ENCODE measurements around the gene PPP1R9B. TPM values are rescaled to one million over a fixed set of nuclear protein-coding genes. Genes with fewer than 3 reads are reported as not detected.

PPP1R9B gene, protein sequence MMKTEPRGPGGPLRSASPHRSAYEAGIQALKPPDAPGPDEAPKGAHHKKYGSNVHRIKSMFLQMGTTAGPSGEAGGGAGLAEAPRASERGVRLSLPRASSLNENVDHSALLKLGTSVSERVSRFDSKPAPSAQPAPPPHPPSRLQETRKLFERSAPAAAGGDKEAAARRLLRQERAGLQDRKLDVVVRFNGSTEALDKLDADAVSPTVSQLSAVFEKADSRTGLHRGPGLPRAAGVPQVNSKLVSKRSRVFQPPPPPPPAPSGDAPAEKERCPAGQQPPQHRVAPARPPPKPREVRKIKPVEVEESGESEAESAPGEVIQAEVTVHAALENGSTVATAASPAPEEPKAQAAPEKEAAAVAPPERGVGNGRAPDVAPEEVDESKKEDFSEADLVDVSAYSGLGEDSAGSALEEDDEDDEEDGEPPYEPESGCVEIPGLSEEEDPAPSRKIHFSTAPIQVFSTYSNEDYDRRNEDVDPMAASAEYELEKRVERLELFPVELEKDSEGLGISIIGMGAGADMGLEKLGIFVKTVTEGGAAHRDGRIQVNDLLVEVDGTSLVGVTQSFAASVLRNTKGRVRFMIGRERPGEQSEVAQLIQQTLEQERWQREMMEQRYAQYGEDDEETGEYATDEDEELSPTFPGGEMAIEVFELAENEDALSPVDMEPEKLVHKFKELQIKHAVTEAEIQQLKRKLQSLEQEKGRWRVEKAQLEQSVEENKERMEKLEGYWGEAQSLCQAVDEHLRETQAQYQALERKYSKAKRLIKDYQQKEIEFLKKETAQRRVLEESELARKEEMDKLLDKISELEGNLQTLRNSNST
- 13.1 and 14.1 TPM in 2 replicates for total RNA-seq (2021; fragmentation: NEBNext Ultra II Directional; extraction: Animal tissue kit (Norgen Biotek cat#: 25700))
- polyA plus RNA-seq (2011; rRNA removed), result 5.2 and 6.1 TPM in 2 replicates
- 6.2 TPM for polyA plus RNA-seq (2011; cell fraction: cytosol; rRNA removed)
- 11.6 TPM for polyA plus RNA-seq (2011; cell fraction: nucleus; rRNA removed)
- 13.3 to 16.7 TPM (median 15.0 TPM) in 4 replicates for polyA plus RNA-seq (2012, experiment 1 of 2)
- polyA plus RNA-seq (2012, experiment 2 of 2), result 9.9 TPM
- polyA plus RNA-seq (2013, experiment 1 of 2), result 6.4 TPM
- polyA plus RNA-seq (2013, experiment 2 of 2), result 6.6 TPM
- 3.9 and 6.5 TPM in 2 replicates for polyA minus RNA-seq (2011; rRNA and poly(A)+ RNA removed)
- polyA minus RNA-seq (2011; cell fraction: cytosol; rRNA and poly(A)+ RNA removed), result 7.4 TPM
- 6.0 TPM for polyA minus RNA-seq (2011; cell fraction: nucleus; rRNA and poly(A)+ RNA removed)
- long read RNA-seq, experiment 1, partial matches to known transcripts, result 2 of 6 reads
- long read RNA-seq, experiment 1, other reads (novel, unspliced or antisense), result 4 of 6 reads
- long read RNA-seq, experiment 2, result 0 reads

DNA sequence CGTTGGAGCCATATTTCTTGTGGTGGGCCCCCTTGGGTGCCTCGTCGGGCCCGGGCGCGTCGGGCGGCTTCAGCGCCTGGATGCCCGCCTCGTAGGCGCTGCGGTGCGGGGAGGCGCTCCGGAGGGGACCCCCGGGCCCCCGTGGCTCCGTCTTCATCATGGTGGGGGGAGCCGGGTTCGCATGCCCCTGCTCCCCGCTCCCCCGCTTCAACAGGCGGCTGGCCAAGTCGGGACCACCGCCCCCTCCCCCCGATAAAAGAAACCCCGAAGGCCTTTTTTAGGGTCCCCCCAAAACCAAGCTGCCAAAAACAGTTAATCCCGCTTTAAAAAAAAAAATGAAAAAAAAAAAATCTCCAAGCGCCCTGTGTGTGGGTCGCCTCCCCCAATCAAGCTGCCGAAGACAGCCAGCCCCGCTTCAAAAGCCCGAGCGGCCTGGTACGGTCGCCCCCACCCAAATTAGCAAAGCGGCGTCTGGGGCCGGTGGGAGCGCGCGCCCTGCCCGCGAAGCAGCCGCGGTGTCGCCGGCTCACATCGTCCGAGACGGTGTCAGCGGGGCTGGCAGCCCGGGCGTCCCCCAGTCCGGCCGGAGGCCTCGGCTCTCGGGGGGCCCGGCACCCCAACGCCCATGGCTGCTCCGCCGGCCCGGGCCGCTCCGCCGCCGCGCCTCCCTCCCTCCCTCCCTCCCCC, at the start of gene PPP1R9B:
Gene PPP1R9B (minus strand): TSS at position 324 of the 687 bp plus-strand sequence. CDS start 164 bp downstream, at position 160.
- H3K79me1 ChIP-seq (ENCODE audit: low read depth, low read length), result peaks cover 8% of the 10 kb centered on the region
- CTCF ChIA-PET (ENCODE audit: partially characterized antibody), result interaction anchor here (1.4 to 21.5 kb wide), 6 partner anchors 11 to 56 kb away, joined by 3 to 299 read pairs (median 53); partner anchors contain the start of genes SAMD14 and SGCA
- H3K27me3 ChIP-seq (replicated peaks in 1 of 4; ENCODE audit: control insufficient read depth in 3 of 4, extremely low read depth in 1 of 4, insufficient read depth in 3 of 4, low read length in 3 of 4), result peaks cover 2 to 17% (median 15%) of the 10 kb centered on the region in 4 experiments; a peak in 6 of 7 replicates
- no peaks in the 10 kb centered on the region for H3K36me3 ChIP-seq (ENCODE audit: control insufficient read depth in 2 of 4, insufficient read depth in 4 of 4, low read length in 3 of 4)
- H3K9me3 ChIP-seq (ENCODE audit: insufficient read depth in 2 of 2, low read depth in 1 of 2, low read length in 1 of 2), result no peaks in the 10 kb centered on the region
- H4K20me1 ChIP-seq (replicated peaks in 1 of 2; ENCODE audit: control insufficient read depth in 1 of 2, insufficient read depth in 2 of 2, low read length in 2 of 2), result peaks cover 5 to 14% of the 10 kb centered on the region in 2 experiments
- DNase-seq (ENCODE audit: low read depth in 1 of 2, low spot score in 2 of 2) (no peak), FAIRE-seq (no peak)
- peak within 1 kb of the TSS; percentile 95; the same call in 1 of the 2 replicates for H2AK5ac ChIP-seq (ENCODE audit: low read depth, low read length)
- peak within 1 kb of the TSS; percentile 97 for H3K4ac ChIP-seq (replicated peaks; ENCODE audit: insufficient read length, low read depth, low read length)
- 0 out of 2 replicates have a peak within 1 kb of the TSS, but pooled peaks have one; percentile 1 for H2AFZ ChIP-seq (ENCODE audit: low read length)
- peak within 1 kb of the TSS; percentile 57 for H3K14ac ChIP-seq (ENCODE audit: insufficient read length)
- peak within 1 kb of the TSS; percentile 98 for H2BK12ac ChIP-seq (ENCODE audit: low read depth, low read length)
- peak within 1 kb of the TSS; percentile 93; the same call in 1 of the 2 replicates for H2BK5ac ChIP-seq (ENCODE audit: low read depth, low read length)
- H3K23ac ChIP-seq (ENCODE audit: insufficient read length), result no peak within 1 kb of the TSS
- H3K56ac ChIP-seq (replicated peaks; ENCODE audit: insufficient read length, low read depth, low read length), result peak within 1 kb of the TSS; percentile 87
- H3K79me2 ChIP-seq (ENCODE audit: control insufficient read depth in 1 of 2, insufficient read depth in 2 of 2, low read length in 2 of 2), result no peaks in the 10 kb centered on the region; a peak in 1 of 4 replicates
- peaks cover 0 to 34% (median 17%) of the 10 kb centered on the region in 4 experiments; a peak in 6 of 7 replicates for H3K4me1 ChIP-seq (replicated peaks in 1 of 4; ENCODE audit: control insufficient read depth in 3 of 4, insufficient read depth in 4 of 4, low read length in 3 of 4)
- H3K23me2 ChIP-seq (ENCODE audit: low read depth, low read length), result peaks cover 30% of the 10 kb centered on the region
- peak within 1 kb of the TSS; percentile 87 to 88 for H3K4me2 ChIP-seq (ENCODE audit: insufficient read depth in 1 of 2, low read depth in 2 of 2, low read length in 2 of 2)
- H3K9ac ChIP-seq (replicated peaks in 1 of 4; ENCODE audit: extremely low read depth in 1 of 4, low read depth in 3 of 4, low read length in 3 of 4), result peak within 1 kb of the TSS in 1 of 4 experiments; percentile 39; a peak in 1 of 7 replicates
- H2BK120ac ChIP-seq (replicated peaks; ENCODE audit: low read depth, low read length), result peak within 1 kb of the TSS; percentile 69
- H3K18ac ChIP-seq (ENCODE audit: extremely low read depth, low read length), result peak within 1 kb of the TSS; percentile 60
- POLR2A ChIA-PET (ENCODE audit: partially characterized antibody), result interaction anchor here (0.6 to 2.6 kb wide), 7 partner anchors 11 to 1181 kb away, joined by 3 to 25 read pairs (median 4); no protein-coding TSS in a partner anchor
- peak within 1 kb of the TSS; percentile 24; the same call in 1 of the 2 replicates for H2BK15ac ChIP-seq (ENCODE audit: low read length)
- no peak within 1 kb of the TSS for H2BK20ac ChIP-seq (ENCODE audit: low read length)
- WGBS, 2 experiments (ENCODE audit: extremely low coverage in 1 of 2, insufficient coverage in 1 of 2, insufficient read length in 1 of 2, insufficient replicate concordance in 2 of 2, low coverage in 1 of 2, low lambda C conversion rate in 2 of 2, missing lambda C conversion rate in 1 of 2), result 2% methylated on average over 25 of the region's 69 CpGs; no CpG with 5 or more reads in 1 of the 2 experiments
- H3K4me3 ChIP-seq (ENCODE audit: extremely low read depth in 1 of 4, insufficient read depth in 2 of 4, low read depth in 3 of 4, low read length in 4 of 4), result peak within 1 kb of the TSS; percentile 57 to 65 (median 62)
- peak within 1 kb of the TSS; percentile 98 for H4K91ac ChIP-seq (replicated peaks; ENCODE audit: insufficient read length, low read length)
- H4K8ac ChIP-seq (ENCODE audit: extremely low read depth, insufficient read depth, low read length), result peak within 1 kb of the TSS; percentile 83; the same call in 1 of the 2 replicates
- H4K5ac ChIP-seq (ENCODE audit: insufficient read length, low read depth, low read length), result peak within 1 kb of the TSS; percentile 64
- H3K27ac ChIP-seq (ENCODE audit: low read depth, low read length), result no peak within 1 kb of the TSS
- TF ChIP-seq CBX8 (IDR thresholded peaks at IDR 0.05; ENCODE audit: borderline replicate concordance, low read depth, low read length) (no peak), NANOG (IDR thresholded peaks at IDR 0.05; ENCODE audit: insufficient read depth, low read depth, low read length, poor library complexity, severe bottlenecking) (no peak), SIN3A (conservative IDR thresholded peaks at IDR 0.05 in 1 of 2, IDR thresholded peaks at IDR 0.05 in 1 of 2; ENCODE audit: low read depth in 1 of 2, low read length in 2 of 2) (peak in 1 of 2 experiments; percentile 20; a peak in 1 of 4 replicates), CHD2 (IDR thresholded peaks at IDR 0.05; ENCODE audit: low read length) (no peak), CREB1 (IDR thresholded peaks at IDR 0.05) (no peak)
